ENCODE measurements around the gene PMVK.

Gene PMVK

DNA sequence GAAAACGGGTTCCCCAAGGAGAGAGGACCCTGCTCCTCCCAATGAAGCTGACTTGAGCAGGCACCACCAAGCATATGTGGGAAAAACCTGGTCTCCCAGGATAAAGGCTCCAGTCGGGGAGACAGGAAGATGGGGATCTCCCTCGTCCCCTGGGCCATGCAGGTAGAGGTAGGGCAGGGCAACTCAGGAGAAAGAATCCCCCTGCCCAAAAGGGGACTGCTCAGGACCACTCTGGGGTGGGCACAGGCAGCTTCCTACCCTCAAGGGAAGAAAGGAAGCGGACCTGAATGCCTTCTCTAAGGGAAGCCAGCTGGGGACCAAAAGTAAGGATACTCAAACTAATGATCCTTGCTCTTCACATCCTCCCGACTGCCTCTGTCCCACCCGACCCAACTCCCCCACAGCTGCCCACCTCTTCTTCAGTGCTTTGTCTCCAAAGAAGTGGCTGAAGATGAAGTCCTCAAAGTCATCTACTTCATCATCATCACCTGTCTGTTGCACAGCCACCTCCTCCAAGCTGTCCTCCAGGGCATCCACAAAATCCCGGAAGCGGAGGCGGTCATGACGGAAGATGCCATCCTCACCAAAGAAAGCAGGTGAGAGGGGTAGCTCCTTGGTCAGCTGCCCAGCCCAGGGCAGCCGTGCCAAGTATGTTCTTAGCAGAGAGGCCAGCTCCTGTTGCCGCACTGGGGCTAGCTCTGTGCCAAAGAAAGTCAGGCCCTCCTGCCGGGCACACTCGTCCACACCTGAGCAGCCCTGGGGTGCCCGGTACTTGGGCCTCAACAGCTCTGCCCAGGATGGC, 8.8 kb upstream of the PMVK start:
- no peak overlapping the region for H3K27ac Mint-ChIP-seq
- peaks cover 45% of the 10 kb centered on the region for H3K4me1 Mint-ChIP-seq (ENCODE audit: low read depth)
- H3K4me3 Mint-ChIP-seq, result no peak overlapping the region
- no peaks in the 10 kb centered on the region for H3K9me3 Mint-ChIP-seq
- peaks cover 5% of the 10 kb centered on the region for H3K36me3 Mint-ChIP-seq (ENCODE audit: low read depth)
- no peaks in the 10 kb centered on the region for H3K27me3 Mint-ChIP-seq

- Mint-ChIP-seq H3K27me3 (no peaks in the 10 kb centered on the region), H3K4me1 (ENCODE audit: low read depth) (peaks cover 49% of the 10 kb centered on the region), H3K36me3 (ENCODE audit: low read depth) (peaks cover 5% of the 10 kb centered on the region), H3K4me3 (no peak overlapping the region), H3K9me3 (no peaks in the 10 kb centered on the region), H3K27ac (no peak overlapping the region)
These were observed 8.1 kb upstream of the PMVK start for GRCh38 chr1:154944401-154945159.

DNA sequence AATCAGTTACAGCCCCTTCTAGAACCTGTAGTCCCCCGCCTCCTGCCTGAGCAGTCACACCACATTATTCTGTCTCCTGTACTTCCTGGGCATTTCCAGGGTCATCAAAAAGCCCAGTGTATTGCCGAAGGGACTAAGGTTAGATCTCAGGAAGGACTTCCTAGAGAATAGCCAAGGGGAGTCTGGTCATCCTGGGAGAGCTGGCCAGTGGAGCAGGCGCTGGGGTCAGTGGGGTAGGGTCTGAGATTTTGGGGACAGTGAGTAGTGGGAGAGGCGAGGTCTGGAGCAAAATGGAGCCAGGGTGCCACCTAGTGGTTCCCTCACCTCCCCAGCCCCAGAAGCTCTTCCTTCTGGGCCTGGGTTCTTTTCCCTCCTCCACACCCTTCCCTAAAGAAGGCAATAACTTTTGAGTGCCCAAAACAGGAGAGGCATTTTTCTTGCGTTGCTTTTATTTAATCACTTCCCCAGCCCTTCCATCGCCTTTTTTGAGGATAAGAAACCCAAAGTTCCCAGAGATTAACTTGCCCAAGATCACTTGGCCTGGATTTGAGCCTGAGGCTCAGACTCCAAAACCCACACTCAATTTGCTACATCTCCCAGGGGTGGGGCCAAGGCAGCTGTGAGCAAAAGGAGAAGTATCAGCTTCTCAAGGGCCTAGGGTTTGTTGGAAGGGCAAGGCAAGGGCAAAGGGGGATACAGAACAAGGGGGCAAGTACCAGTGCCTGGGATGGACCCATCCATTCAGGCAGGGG, 7.3 kb upstream of the PMVK start:
- H3K36me3 Mint-ChIP-seq (ENCODE audit: low read depth), result peaks cover 5% of the 10 kb centered on the region
- H3K27me3 Mint-ChIP-seq, result no peaks in the 10 kb centered on the region
- H3K4me3 Mint-ChIP-seq, result no peak overlapping the region
- no peaks in the 10 kb centered on the region for H3K9me3 Mint-ChIP-seq
- H3K27ac Mint-ChIP-seq, result peak overlapping the region; percentile 59
- peaks cover 53% of the 10 kb centered on the region for H3K4me1 Mint-ChIP-seq (ENCODE audit: low read depth)

GRCh38 chr1:154941333-154942013, 5.0 kb upstream of the PMVK start:
- H3K4me1 Mint-ChIP-seq (ENCODE audit: low read depth), result peaks cover 67% of the 10 kb centered on the region
- no peak overlapping the region for H3K4me3 Mint-ChIP-seq
- no peaks in the 10 kb centered on the region for H3K36me3 Mint-ChIP-seq (ENCODE audit: low read depth)

GRCh38 chr1:154940651-154941194, 4.2 kb upstream of the PMVK start:
- peak overlapping the region; percentile 76 for H3K27ac Mint-ChIP-seq
- no peaks in the 10 kb centered on the region for H3K36me3 Mint-ChIP-seq (ENCODE audit: low read depth)
- H3K4me3 Mint-ChIP-seq, result peak overlapping the region; percentile 27
- H3K27me3 Mint-ChIP-seq, result no peaks in the 10 kb centered on the region
- no peaks in the 10 kb centered on the region for H3K9me3 Mint-ChIP-seq
- H3K4me1 Mint-ChIP-seq (ENCODE audit: low read depth), result peaks cover 72% of the 10 kb centered on the region

More at GRCh38 chr1:154941333-154942013, 5.0 kb upstream of the PMVK start:
- Mint-ChIP-seq H3K27me3 (no peaks in the 10 kb centered on the region), H3K27ac (peak overlapping the region; percentile 76), H3K9me3 (no peaks in the 10 kb centered on the region)

- no peaks in the 10 kb centered on the region for H3K9me3 Mint-ChIP-seq
- peaks cover 78% of the 10 kb centered on the region for H3K4me1 Mint-ChIP-seq (ENCODE audit: low read depth)
- no peaks in the 10 kb centered on the region for H3K27me3 Mint-ChIP-seq
- H3K4me3 Mint-ChIP-seq, result no peak overlapping the region
- H3K27ac Mint-ChIP-seq, result no peak overlapping the region
- no peaks in the 10 kb centered on the region for H3K36me3 Mint-ChIP-seq (ENCODE audit: low read depth)
These were observed 3.7 kb upstream of the PMVK start for GRCh38 chr1:154940213-154940560.

GRCh38 chr1:154938604-154939399, 2.3 kb upstream of the PMVK start:
- Mint-ChIP-seq H3K4me1 (ENCODE audit: low read depth) (peaks cover 77% of the 10 kb centered on the region), H3K27ac (peak overlapping the region; percentile 46), H3K4me3 (peak overlapping the region; percentile 5), H3K36me3 (ENCODE audit: low read depth) (no peaks in the 10 kb centered on the region), H3K9me3 (no peaks in the 10 kb centered on the region), H3K27me3 (no peaks in the 10 kb centered on the region)

DNA sequence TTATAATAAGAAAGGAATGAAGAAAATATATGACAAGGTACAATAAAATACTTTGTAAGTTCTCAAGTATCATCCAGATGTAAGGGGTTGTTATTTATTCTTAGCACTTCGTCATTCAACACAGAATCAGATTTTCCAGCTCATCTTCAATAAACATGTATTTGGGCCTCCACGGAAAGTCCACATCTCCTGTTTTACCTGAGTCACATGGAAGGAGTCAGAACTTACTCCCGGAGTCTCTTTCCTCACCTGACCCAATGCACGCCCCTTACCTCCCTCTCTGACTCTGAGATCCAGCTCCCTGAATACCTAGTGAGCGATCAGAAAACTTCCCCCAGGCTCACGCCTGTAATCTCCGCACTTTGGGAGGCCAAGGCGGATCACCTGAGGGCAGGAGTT, 1.5 kb upstream of the PMVK start:
- Mint-ChIP-seq H3K27me3 (no peaks in the 10 kb centered on the region), H3K4me3 (peak overlapping the region; percentile 95), H3K4me1 (ENCODE audit: low read depth) (peaks cover 69% of the 10 kb centered on the region), H3K9me3 (no peaks in the 10 kb centered on the region), H3K27ac (peak overlapping the region; percentile 99), H3K36me3 (ENCODE audit: low read depth) (no peaks in the 10 kb centered on the region)

DNA sequence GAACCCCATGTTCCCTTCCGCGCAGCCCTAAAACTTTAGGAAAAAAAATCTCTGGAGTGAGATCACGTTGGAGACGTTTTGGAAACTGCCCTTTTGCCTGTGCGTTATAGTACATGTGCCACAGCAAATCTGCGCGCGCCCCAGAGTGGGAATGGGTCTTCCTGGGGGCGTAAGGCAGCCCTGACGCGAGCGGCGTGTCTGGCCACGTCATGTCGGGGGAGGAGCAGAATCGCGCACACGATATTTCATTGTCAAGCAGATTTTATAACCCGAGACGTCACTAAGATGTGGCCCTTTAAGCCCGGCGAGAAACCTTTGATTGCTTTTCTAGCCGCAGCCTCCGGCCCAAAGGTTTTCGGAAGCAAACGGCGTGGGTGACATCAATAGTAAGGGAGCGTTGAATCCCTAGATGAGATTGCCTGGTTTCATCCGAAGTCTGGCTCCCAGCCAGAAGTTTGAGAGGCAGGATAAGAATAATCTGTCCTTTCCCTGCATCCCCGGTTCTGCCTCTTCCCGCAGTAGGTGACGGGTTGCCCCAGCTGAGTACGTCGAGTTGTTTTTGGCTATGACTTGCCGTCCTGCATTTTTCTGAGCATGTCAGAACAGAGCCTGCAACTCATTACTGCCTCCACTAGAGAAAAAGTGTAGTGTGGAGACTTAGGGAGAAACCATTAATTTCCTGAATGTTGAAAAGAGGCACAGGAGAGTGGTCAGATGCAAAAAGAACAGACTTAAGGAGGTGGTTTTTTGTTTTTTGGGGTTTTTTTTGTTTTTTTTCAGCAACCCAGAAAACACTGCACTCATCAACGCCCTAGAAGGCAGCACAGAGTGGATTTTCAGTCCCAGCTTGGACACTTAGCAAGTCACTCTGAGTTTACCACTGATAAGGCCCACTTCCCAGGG, 817 bp upstream of the PMVK start:
- Mint-ChIP-seq H3K4me1 (ENCODE audit: low read depth) (peaks cover 63% of the 10 kb centered on the region), H3K4me3 (peak overlapping the region; percentile 95)

DNA sequence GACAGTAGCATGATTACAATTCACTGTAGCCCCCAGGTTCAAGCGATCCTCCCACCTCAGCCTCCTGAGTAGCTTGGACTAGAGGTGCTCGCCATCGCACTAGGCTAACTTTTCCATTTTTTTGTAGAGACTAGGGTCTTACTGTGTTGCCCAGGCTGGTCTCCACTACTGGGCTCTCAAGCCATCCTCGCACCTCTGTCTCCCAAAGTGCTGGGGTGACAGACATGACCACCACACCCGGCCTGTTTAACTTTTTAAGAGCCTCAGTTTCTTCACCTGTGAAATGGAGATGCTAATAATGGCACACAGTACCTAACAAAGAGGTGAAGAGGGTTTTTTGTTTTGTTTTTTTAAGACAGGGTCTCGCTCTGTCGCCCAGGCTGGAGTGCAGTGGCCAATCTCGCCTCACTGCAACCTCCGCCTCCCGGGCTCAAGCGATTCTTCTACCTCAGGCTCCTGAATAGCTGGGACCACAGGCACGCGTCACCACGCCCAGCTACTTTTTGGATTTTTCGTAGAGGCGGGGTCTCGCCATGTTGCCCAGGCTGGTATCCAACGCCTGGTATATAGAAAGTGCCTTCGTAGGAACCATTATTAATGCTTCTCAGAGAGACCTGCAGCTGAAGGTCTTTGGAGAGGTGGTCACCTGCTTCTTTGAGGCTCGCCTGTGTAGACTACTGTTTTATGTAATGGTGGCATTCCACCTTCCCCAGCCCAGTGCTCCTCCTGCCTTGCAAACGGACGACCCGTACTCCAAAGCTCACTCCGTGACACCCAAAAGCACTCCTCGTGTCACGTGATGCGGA, 567 bp downstream of the PMVK start:
- H3K4me1 Mint-ChIP-seq (ENCODE audit: low read depth), result peaks cover 49% of the 10 kb centered on the region
- peak overlapping the region; percentile 95 for H3K4me3 Mint-ChIP-seq
- no peaks in the 10 kb centered on the region for H3K9me3 Mint-ChIP-seq
- peaks cover 3% of the 10 kb centered on the region for H3K36me3 Mint-ChIP-seq (ENCODE audit: low read depth)
- peak overlapping the region; percentile 99 for H3K27ac Mint-ChIP-seq
- no peaks in the 10 kb centered on the region for H3K27me3 Mint-ChIP-seq

More for the DNA sequence above, 817 bp upstream of the PMVK start:
- Mint-ChIP-seq H3K9me3 (no peaks in the 10 kb centered on the region), H3K27ac (peak overlapping the region; percentile 99), H3K36me3 (ENCODE audit: low read depth) (no peaks in the 10 kb centered on the region), H3K27me3 (no peaks in the 10 kb centered on the region)

- peak overlapping the region; percentile 19 for H3K4me3 Mint-ChIP-seq
- H3K27me3 Mint-ChIP-seq, result no peaks in the 10 kb centered on the region
- H3K4me1 Mint-ChIP-seq (ENCODE audit: low read depth), result peaks cover 39% of the 10 kb centered on the region
- peaks cover 3% of the 10 kb centered on the region for H3K36me3 Mint-ChIP-seq (ENCODE audit: low read depth)
- H3K9me3 Mint-ChIP-seq, result no peaks in the 10 kb centered on the region
- H3K27ac Mint-ChIP-seq, result no peak overlapping the region
These were observed 2.1 kb downstream of the PMVK start for GRCh38 chr1:154934358-154934948.

DNA sequence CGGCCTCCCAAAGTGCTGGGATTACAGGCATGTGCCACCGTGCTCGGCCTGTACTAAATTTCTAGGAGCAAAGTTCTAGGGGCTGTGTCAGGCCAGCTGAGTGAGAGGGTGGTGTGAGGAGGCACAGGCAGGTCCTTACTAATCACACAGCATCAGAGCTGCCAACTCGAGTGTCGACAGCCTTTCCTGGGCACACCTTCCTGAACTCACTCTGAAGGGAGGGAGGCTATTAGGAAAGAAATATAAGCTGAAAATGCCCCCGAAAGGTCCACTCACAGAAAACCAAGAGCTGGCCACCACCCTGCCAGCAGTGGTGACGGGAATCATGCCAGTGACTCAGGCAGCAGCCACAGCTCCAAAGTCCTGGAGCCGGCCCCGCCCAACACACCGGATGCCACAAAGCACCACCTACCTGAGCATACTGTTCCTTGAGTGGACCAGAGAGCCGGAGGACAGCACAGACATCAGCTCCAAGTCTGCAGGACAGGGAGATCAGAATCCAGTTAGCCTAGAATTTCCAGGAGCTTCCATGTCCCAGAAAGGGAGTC, 4.5 kb downstream of the PMVK start:
- no peak overlapping the region for H3K4me3 Mint-ChIP-seq
- H3K36me3 Mint-ChIP-seq (ENCODE audit: low read depth), result peaks cover 18% of the 10 kb centered on the region
- peaks cover 19% of the 10 kb centered on the region for H3K4me1 Mint-ChIP-seq (ENCODE audit: low read depth)
- no peaks in the 10 kb centered on the region for H3K27me3 Mint-ChIP-seq
- no peaks in the 10 kb centered on the region for H3K9me3 Mint-ChIP-seq
- no peak overlapping the region for H3K27ac Mint-ChIP-seq

Measured in stimulated activated naive CD8-positive, alpha-beta T cell treated with anti-CD3 and anti-CD28 coated beads, Interleukin-15, Interleukin-2, amounts not matched to agents 100 ng/mL and 50 ng/mL, for 24 hours (primary cell).